GM19193 (cell line): ENCODE results near the gene ACSM6.

Source experiments
- POLR2A ChIP-seq: IDR thresholded peaks from 4 replicates; pipeline ENCODE4 v1.6.1; 2011; ENCODE audit not compliant: insufficient read depth, insufficient read length; ENCODE audit errors: extremely low read depth

Gene ACSM6

GRCh38 chr10:95253007-95253406 is 59.0 kb downstream of the ACSM6 start:
- TF ChIP-seq POLR2A = no peak

GRCh38 chr10:95253686-95254085 is 59.6 kb downstream of the ACSM6 start:
- TF ChIP-seq POLR2A = no peak

- no peak for TF ChIP-seq POLR2A
These were observed 60.6 kb downstream of the ACSM6 start for GRCh38 chr10:95254629-95255028.

DNA sequence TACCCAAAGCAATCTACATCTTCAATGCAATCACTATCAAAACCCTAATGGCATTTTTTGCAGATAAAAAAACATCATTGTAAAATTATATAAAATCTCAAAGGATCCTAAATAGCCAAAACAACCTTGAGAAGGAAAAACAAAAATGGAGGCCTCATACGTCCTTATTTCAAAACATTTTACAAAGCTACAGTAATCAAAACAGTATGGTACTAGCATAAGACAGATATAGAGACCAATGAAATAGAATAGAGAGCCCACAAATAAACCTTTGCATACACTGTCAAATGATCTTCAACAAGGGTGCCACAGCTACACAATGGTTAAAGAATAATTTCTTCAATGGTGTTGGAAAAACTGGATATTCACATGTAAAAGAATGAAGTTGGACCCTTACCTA is 62.2 kb downstream of the ACSM6 start:
- TF ChIP-seq POLR2A = no peak

DNA sequence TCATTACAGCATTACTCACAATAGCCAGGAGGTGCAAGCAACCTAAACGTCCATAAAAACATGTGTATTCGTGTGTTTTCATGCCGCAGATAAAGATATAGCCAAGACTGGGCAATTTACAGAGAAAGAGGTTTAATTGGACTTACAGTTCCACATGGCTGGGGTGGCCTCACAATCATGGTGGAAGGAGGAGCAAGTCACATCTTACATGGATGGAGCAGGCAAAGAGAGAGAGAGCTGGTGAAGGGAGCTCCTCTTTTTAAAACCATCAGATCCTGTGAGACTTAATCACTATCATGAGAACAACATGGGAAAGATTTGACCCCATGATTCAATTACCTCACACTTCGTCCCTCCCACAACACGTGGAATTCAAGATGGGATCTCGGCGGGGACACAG is 63.8 kb downstream of the ACSM6 start:
- TF ChIP-seq POLR2A = no peak

DNA sequence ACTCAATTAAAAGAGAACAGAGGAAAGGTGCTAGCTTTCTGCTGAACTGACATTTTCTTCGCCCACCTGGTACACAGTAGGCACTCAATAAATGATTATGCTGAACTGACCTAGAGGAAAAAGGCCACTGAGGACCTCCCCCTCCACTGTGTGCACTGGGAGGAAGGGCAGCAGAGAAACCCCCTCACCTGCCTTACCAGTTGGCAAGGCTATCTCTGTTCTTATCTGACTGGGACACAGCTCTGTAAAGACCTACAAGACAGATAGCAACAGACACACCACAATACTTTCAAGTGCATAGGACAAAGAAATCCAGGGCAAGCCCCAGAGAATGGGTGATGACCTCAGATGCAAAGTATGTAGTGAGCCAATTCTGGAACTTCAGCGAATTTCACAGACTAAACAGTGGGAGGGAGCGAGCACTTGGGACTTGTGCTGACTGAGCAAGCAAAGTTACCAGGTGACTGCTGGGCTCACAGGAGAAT is 66.4 kb downstream of the ACSM6 start:
- TF ChIP-seq POLR2A = no peak

- TF ChIP-seq POLR2A = no peak
These were observed 67.0 kb downstream of the ACSM6 start for GRCh38 chr10:95260909-95261552.

GRCh38 chr10:95261926-95262325 is 67.9 kb downstream of the ACSM6 start:
- TF ChIP-seq POLR2A = no peak

DNA sequence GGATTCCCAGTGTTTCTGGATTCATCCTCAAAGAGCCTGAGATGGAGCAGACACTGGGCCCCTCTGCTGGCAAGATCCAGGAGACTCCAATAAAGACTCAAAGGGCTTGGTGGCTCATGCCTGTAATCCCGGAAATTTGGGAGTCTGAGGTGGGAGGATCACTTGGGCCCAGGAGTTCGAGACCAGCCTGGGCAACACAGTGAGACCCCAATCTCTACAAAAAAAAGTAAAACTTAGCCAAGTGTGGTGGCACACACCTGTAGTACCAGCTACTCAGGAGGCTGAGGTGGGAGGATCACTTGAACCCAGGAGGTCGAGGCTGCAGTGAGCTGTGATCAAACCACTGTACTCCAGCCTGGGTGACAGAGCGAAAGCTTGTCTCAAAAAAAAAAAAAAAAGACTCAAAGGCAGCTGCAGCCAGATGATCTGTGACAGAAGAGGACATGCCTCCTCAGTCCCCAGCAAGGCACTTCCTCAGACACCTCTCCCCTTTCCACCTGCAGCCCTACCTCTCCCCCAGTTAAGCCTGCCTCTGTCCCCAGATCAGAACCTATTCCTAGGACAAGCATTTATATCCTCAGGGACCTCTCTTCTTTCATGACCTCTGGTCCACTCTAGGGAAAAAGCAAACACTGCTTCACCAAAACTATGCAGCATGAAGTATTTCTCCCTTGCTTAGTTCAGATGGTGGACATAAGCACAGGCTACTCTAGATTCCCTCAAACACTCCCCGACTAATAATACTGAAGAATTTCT is 68.9 kb downstream of the ACSM6 start:
- TF ChIP-seq POLR2A = no peak

DNA sequence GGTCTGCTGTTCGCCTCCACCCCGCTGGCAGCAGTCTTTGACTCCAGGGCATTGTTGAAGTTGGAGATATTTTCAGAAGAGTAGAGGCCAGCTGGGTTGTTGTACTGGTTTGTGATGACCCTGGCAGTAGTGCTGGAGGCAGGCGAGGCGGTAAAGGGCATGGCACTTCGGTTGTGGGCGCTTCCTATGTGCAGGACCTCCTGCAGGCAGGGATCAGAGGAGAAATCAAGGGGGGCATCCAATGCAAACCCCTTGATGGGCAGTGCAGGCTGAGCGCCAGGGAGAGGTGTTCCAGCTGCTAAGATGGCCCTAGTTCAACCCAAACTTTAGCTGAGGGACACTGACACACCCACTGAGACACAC is 69.8 kb downstream of the ACSM6 start:
- TF ChIP-seq POLR2A = no peak

GRCh38 chr10:95264227-95265051 is 70.4 kb downstream of the ACSM6 start:
- TF ChIP-seq POLR2A = no peak

DNA sequence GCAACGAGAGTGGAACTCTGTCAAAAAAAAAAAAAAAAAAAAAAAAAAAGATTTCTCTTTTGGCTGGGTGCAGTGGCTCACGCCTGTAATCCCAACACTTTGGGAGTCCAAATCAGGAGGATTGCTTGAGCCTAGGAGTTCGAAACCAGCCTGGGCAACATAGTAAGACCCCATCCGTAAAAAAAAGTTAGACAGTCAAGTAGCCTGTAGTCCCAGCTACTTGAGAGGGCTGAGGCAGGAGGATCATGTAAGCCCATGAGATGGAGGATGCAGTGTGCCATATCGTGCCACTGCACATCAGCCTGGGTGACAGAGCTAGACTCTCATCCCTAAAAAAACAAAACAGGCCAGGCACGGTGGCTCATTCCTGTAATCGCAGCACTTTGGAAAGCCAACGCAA is 71.5 kb downstream of the ACSM6 start:
- no peak for TF ChIP-seq POLR2A

- no peak for TF ChIP-seq POLR2A
These were observed 72.6 kb downstream of the ACSM6 start for GRCh38 chr10:95266674-95267095.

DNA sequence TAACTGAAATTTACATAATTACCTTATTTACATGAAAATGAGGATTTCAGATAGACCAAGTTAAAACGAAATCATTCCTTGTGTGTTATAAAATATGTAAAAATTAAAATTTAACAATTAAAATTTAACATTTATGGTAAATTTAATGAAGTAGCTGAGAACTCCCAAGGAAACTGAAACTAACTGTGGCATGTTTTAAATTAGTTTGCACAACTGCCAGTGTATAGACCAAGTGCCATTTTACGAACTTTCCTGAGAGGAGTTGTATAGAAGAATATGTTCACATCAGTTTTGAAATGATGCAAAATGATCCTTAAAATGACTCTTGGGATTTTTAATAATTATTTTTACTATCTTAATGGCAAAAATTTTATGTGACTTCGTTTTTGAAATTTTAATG is 73.2 kb downstream of the ACSM6 start:
- TF ChIP-seq POLR2A = no peak

- no peak for TF ChIP-seq POLR2A
These were observed 74.4 kb downstream of the ACSM6 start for GRCh38 chr10:95268438-95268837.

DNA sequence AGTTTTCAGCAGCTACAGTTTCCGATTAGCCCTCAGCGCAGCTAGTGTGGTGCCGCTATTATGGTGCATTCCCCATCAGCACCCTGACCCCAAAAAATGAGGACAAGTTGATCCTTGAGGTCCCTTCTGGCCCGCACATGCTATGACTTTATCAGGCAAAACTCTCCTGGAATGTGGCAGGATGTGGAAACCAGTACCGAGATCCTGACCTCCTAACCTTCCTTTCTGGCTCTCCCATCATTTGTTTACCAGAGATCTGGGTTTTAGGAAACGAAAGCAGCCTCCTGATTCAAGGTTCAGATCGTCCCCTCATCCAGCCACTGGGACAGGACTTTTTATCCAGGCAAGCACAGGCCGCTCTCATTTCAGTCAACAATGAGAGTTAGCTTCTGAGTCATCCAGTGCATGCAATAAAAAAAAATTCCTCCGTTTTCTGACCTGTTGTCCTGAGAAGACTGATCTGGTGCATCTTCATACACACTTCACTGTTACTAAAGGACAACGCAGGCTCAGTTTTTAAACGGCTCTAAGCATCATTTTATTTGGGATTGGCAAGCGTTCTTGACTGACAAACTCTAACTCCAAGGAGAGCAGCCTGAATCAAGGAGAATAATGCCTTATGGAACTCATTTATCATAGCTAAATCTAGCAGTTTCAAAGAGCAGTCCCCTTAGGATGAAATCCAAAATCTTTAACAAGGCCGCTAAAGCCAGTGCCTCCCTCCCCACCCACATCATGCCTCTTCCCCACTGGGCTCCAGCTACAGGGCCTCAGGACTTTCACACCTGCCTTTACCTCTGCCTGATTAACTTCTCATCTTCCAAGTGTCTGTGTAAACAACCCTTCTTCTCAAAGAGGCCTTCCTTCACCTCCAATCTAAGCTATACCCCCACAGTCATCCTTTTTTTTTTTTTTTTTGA is 79.6 kb downstream of the ACSM6 start:
- TF ChIP-seq POLR2A = no peak
